ENCODE results near the gene TIMM44.
A peak's percentile ranks its signal among the peaks of the same experiment; 100 is the strongest.
"Not testable (repeated sequence)": the region's sequence is repeated elsewhere in the genome, so short reads cannot be mapped to it uniquely, and the experiment has no call there.

Gene TIMM44

GRCh38 chr19:7961920-7962626 lies 18.6 kb upstream of the TIMM44 start:
- H3K4me3 Mint-ChIP-seq, result peak overlapping the region in 1 of 3 experiments; percentile 44
- H3K27ac Mint-ChIP-seq, result peak overlapping the region; percentile 79 to 95 (median 83)
- TF ChIP-seq CTCF (IDR thresholded peaks at IDR 0.05; ENCODE audit: unreplicated experiment in 3 of 3), result no peak
- H3K4me1 Mint-ChIP-seq, result no peaks in the 10 kb centered on the region
- H3K27me3 Mint-ChIP-seq (ENCODE audit: low read depth), result no peaks in the 10 kb centered on the region
- no peaks in the 10 kb centered on the region for H3K9me3 Mint-ChIP-seq
- peaks cover 44% of the 10 kb centered on the region for H3K36me3 Mint-ChIP-seq (ENCODE audit: low read depth)

GRCh38 chr19:7961082-7961481 lies 17.6 kb upstream of the TIMM44 start:
- H3K27me3 Mint-ChIP-seq (ENCODE audit: low read depth); H3K9me3 Mint-ChIP-seq; H3K4me3 Mint-ChIP-seq; H3K4me1 Mint-ChIP-seq: not testable (repeated sequence)
- peak overlapping the region in 1 of 3 experiments; percentile 28 for H3K27ac Mint-ChIP-seq
- H3K36me3 Mint-ChIP-seq (ENCODE audit: low read depth), result peaks cover 42% of the 10 kb centered on the region

GRCh38 chr19:7959211-7959610 lies 15.7 kb upstream of the TIMM44 start:
- no peaks in the 10 kb centered on the region for H3K4me1 Mint-ChIP-seq
- TF ChIP-seq CTCF (IDR thresholded peaks at IDR 0.05; ENCODE audit: unreplicated experiment in 3 of 3), result no peak
- H3K27ac Mint-ChIP-seq, result peak overlapping the region in 1 of 3 experiments; percentile 46
- H3K36me3 Mint-ChIP-seq (ENCODE audit: low read depth), result peaks cover 34% of the 10 kb centered on the region
- no peaks in the 10 kb centered on the region for H3K27me3 Mint-ChIP-seq (ENCODE audit: low read depth)
- H3K4me3 Mint-ChIP-seq, result no peak overlapping the region
- H3K9me3 Mint-ChIP-seq, result no peaks in the 10 kb centered on the region

- H3K36me3 Mint-ChIP-seq (ENCODE audit: low read depth), result peaks cover 16% of the 10 kb centered on the region
- TF ChIP-seq CTCF (IDR thresholded peaks at IDR 0.05; ENCODE audit: unreplicated experiment in 3 of 3), result no peak
- H3K27me3 Mint-ChIP-seq (ENCODE audit: low read depth), result no peaks in the 10 kb centered on the region
- no peak overlapping the region for H3K4me3 Mint-ChIP-seq
- H3K9me3 Mint-ChIP-seq, result no peaks in the 10 kb centered on the region
- peak overlapping the region in 1 of 3 experiments; percentile 25 for H3K27ac Mint-ChIP-seq
- no peaks in the 10 kb centered on the region for H3K4me1 Mint-ChIP-seq
Observed at GRCh38 chr19:7955696-7956095, 12.2 kb upstream of the TIMM44 start.

- Mint-ChIP-seq H3K27me3 (ENCODE audit: low read depth) (no peaks in the 10 kb centered on the region), H3K27ac (peak overlapping the region in 1 of 3 experiments; percentile 21)
Observed at GRCh38 chr19:7953576-7953975, 10.1 kb upstream of the TIMM44 start.

GRCh38 chr19:7953060-7953459 lies 9.6 kb upstream of the TIMM44 start:
- no peaks in the 10 kb centered on the region for H3K4me1 Mint-ChIP-seq
- H3K27ac Mint-ChIP-seq, result no peak overlapping the region
- H3K4me3 Mint-ChIP-seq, result no peak overlapping the region
- no peaks in the 10 kb centered on the region for H3K27me3 Mint-ChIP-seq (ENCODE audit: low read depth)
- H3K36me3 Mint-ChIP-seq (ENCODE audit: low read depth), result peaks cover 9% of the 10 kb centered on the region
- TF ChIP-seq CTCF (IDR thresholded peaks at IDR 0.05; ENCODE audit: unreplicated experiment in 3 of 3), result no peak
- H3K9me3 Mint-ChIP-seq, result no peaks in the 10 kb centered on the region

More at GRCh38 chr19:7953576-7953975, 10.1 kb upstream of the TIMM44 start:
- Mint-ChIP-seq H3K4me1 (no peaks in the 10 kb centered on the region), H3K4me3 (no peak overlapping the region), H3K36me3 (ENCODE audit: low read depth) (peaks cover 9% of the 10 kb centered on the region), H3K9me3 (no peaks in the 10 kb centered on the region)
- no peak for TF ChIP-seq CTCF (IDR thresholded peaks at IDR 0.05; ENCODE audit: unreplicated experiment in 3 of 3)

All from nephron (organoid).